ENCODE data around the gene PSRC1. TPM values are rescaled to one million over a fixed set of nuclear protein-coding genes. Genes with fewer than 3 reads are reported as not detected.

The PSRC1 gene
- total RNA-seq, 4 donors from 2014 or later = 5.3 to 12.5 (median 6.4) TPM

- H3K4me1 ChIP-seq = peaks cover 26 to 65% (median 60%) of the 10 kb centered on the region in 4 donors
- no peak for TF ChIP-seq POLR2A (IDR thresholded peaks at IDR 0.05; ENCODE audit: low read depth)
- no peak for TF ChIP-seq CTCF (IDR thresholded peaks at IDR 0.05)
- DNase-seq (ENCODE audit: extremely low spot score) = no peak
- H3K36me3 ChIP-seq = peaks cover 0 to 8% (median 0%) of the 10 kb centered on the region in 4 donors
- no peaks in the 10 kb centered on the region for H3K9me3 ChIP-seq
- peak overlapping the region in 2 of 4 donors; percentile 1 to 90 for H3K27ac ChIP-seq (replicated peaks in 1 of 4)
- no peaks in the 10 kb centered on the region for H3K27me3 ChIP-seq
- intact Hi-C loops (cut with DNase I) = no loop called here
- H3K4me3 ChIP-seq = no peak overlapping the region
- 82% methylated on average over 5 of the region's 5 CpGs for WGBS
These were observed 3.2 kb downstream of the PSRC1 start for GRCh38 chr1:109279615-109280278.

GRCh38 chr1:109277434-109278204 is 5.3 kb downstream of the PSRC1 start:
- WGBS = 65% methylated on average over 7 of the region's 7 CpGs
- H3K4me3 ChIP-seq = no peak overlapping the region
- peak overlapping the region; percentile 32 to 60 (median 49) for H3K27ac ChIP-seq (replicated peaks in 1 of 4)
- H3K4me1 ChIP-seq = peaks cover 19 to 66% (median 56%) of the 10 kb centered on the region in 4 donors
- intact Hi-C loops (cut with DNase I) = loop anchor here (2.0 kb wide), 1 partner anchor 121 kb away; no protein-coding TSS in a partner anchor
- H3K27me3 ChIP-seq = no peaks in the 10 kb centered on the region
- TF ChIP-seq EP300 (IDR thresholded peaks at IDR 0.05) = no peak
- peak; percentile 88 to 94 (median 91) for TF ChIP-seq CTCF (IDR thresholded peaks at IDR 0.05)
- TF ChIP-seq POLR2AphosphoS5 (IDR thresholded peaks at IDR 0.05) = peak in 1 of 2 donors; percentile 30
- no peaks in the 10 kb centered on the region for H3K9me3 ChIP-seq
- peak; percentile 95 for DNase-seq (ENCODE audit: extremely low spot score)
- H3K36me3 ChIP-seq = peaks cover 0 to 15% (median 4%) of the 10 kb centered on the region in 4 donors

- intact Hi-C loops (cut with DNase I) = loop anchor here (2.0 kb wide), 1 partner anchor 123 kb away; no protein-coding TSS in a partner anchor
- Histone ChIP-seq H3K9me3 (no peaks in the 10 kb centered on the region), H3K27ac (replicated peaks in 1 of 4) (peak overlapping the region; percentile 36 to 76 (median 57)), H3K4me1 (peaks cover 13 to 53% (median 38%) of the 10 kb centered on the region in 4 donors), H3K36me3 (peaks cover 0 to 33% (median 11%) of the 10 kb centered on the region in 4 donors), H3K4me3 (no peak overlapping the region), H3K27me3 (no peaks in the 10 kb centered on the region)
- no peak for DNase-seq (ENCODE audit: extremely low spot score)
- TF ChIP-seq POLR2A (IDR thresholded peaks at IDR 0.05; ENCODE audit: low read depth) (no peak), EP300 (IDR thresholded peaks at IDR 0.05) (no peak), CTCF (IDR thresholded peaks at IDR 0.05) (no peak), POLR2AphosphoS5 (IDR thresholded peaks at IDR 0.05) (no peak)
- WGBS = 74% methylated on average over 9 of the region's 9 CpGs
These were observed 7.1 kb downstream of the PSRC1 start for GRCh38 chr1:109275706-109276345.

- no peaks in the 10 kb centered on the region for H3K9me3 ChIP-seq
- TF ChIP-seq POLR2A (IDR thresholded peaks at IDR 0.05; ENCODE audit: low read depth) = no peak
- no peak for TF ChIP-seq CTCF (IDR thresholded peaks at IDR 0.05)
- no peak for TF ChIP-seq EP300 (IDR thresholded peaks at IDR 0.05)
- TF ChIP-seq POLR2AphosphoS5 (IDR thresholded peaks at IDR 0.05) = peak in 1 of 2 donors; percentile 27
- peaks cover 13 to 49% (median 36%) of the 10 kb centered on the region in 4 donors for H3K4me1 ChIP-seq
- H3K4me3 ChIP-seq = peak overlapping the region in 2 of 4 donors; percentile 14
- no peaks in the 10 kb centered on the region for H3K27me3 ChIP-seq
- H3K36me3 ChIP-seq = peaks cover 0 to 39% (median 17%) of the 10 kb centered on the region in 4 donors
- WGBS = 52% methylated on average over 21 of the region's 24 CpGs
- H3K27ac ChIP-seq (replicated peaks in 1 of 4) = peak overlapping the region; percentile 36 to 76 (median 68)
- intact Hi-C loops (cut with DNase I) = no loop called here
- DNase-seq (ENCODE audit: extremely low spot score) = no peak
These were observed 8.1 kb downstream of the PSRC1 start for GRCh38 chr1:109274533-109275476.
